ENCODE results near the gene OR13C2.
"Not testable (repeated sequence)": the region's sequence is repeated elsewhere in the genome, so short reads cannot be mapped to it uniquely, and the experiment has no call there.

OR13C2 gene, protein sequence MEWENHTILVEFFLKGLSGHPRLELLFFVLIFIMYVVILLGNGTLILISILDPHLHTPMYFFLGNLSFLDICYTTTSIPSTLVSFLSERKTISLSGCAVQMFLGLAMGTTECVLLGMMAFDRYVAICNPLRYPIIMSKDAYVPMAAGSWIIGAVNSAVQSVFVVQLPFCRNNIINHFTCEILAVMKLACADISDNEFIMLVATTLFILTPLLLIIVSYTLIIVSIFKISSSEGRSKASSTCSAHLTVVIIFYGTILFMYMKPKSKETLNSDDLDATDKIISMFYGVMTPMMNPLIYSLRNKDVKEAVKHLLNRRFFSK

DNA sequence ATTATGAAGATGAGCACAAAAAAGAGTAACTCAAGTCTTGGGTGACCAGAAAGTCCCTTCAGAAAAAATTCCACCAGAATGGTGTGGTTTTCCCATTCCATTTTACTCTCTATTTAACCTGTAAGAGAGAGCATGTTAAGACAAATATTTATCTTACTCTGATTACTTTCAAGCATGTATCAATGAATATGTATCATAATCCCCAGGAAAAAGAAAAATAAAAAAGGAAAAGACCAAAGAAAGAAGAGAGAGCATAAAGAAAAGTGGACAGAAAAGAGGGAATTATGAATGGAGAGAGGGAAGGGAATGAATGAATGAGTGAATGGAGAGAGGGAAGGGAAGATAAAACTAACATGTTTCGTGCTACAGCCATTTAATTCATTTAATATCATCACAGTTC is at the start of gene OR13C2:
TSS of gene OR13C2 (minus strand) at position 101 of the 400 bp plus-strand sequence. CDS start at position 101, 0 bp downstream.
- not testable (repeated sequence) for DNase-seq

GRCh38 chr9:104635456-104635855 is 30.0 kb upstream of the OR13C2 start:
- no peak for DNase-seq

DNA sequence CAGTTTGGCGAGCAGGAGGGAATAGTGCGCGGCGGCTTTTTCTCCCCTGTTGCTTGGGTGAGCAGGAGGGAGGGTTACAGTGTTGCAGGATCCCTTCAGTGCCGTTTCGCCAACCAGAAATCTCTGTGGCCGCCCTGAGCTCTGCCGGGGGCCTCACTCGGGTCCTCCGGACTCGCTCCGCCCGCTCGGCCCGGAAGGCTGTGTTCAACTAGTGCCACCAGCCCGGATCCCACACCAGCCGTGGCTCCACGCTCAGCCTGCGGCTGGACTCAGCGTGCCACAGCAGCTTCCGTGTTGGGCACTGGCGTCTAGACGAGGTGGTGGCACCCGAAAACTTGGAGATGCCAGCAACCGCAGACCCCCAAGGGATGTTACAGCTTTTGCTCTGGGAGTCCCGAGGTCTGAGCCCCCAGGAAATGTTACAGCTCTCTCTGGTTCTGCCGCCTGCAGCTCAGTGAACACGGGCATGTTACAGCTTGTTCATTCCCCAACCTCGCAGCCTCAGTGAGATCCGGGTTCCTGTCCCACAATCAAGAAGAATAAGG is 28.6 kb upstream of the OR13C2 start:
- DNase-seq, result no peak

DNA sequence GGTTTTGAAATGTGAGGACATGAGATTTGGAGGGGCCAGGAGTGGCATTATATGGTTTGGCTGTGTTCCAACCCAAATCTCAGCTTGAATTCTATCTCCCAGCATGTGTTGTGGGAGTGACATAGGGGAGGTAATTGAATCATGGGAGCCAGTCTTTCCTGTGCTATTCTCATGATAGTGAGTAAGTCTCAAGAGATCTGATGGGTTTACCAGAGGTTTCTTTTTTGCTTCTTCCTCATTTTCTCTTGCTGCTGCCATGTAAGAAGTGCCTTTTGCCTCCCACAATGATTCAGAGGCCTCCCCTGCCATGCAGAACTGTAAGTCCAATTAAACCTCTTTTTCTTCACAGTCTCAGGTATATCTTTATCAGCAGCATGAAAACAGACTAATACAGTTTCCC is 20.5 kb upstream of the OR13C2 start:
- DNase-seq, result not testable (repeated sequence)

DNA sequence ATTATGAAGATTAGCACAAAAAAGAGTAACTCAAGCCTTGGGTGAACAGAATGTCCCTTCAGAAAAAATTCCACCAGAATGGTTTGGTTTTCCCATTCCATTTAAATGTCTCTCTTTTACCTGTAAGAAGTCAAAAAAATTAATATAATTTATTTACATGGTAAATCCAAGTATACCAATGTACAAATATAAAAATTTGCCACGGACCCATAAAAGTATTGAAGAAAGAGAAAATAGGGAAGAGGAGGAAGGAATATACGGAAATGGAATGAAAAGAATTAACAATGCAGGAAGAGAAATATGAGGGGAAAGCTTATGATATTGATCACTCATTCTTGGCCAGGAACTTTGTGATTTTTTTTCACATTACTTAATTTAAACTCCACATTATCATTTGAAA is 12.7 kb upstream of the OR13C2 start, which contains the start of gene OR13C9:
TSS of gene OR13C9 (minus strand) at position 101 of the 400 bp plus-strand sequence. CDS start at position 101, 0 bp downstream.
- DNase-seq, result no peak

- DNase-seq, result no peak
Measured at GRCh38 chr9:104617418-104617817, 12.0 kb upstream of the OR13C2 start.

GRCh38 chr9:104611213-104611612 is 5.8 kb upstream of the OR13C2 start:
- DNase-seq, result no peak

GRCh38 chr9:104608336-104608735 is 2.9 kb upstream of the OR13C2 start:
- DNase-seq, result no peak

GRCh38 chr9:104606152-104606551 is 725 bp upstream of the OR13C2 start:
- DNase-seq, result no peak

GRCh38 chr9:104604801-104605200 is 626 bp downstream of the OR13C2 start:
- no peak for DNase-seq

- not testable (repeated sequence) for DNase-seq
Measured at GRCh38 chr9:104599313-104599712, 6.1 kb downstream of the OR13C2 start, which contains the start of gene OR13C5. Gene OR13C5, minus strand, starts transcription at chr9:104599413. Its CDS starts 0 bp downstream, at chr9:104599413.

GRCh38 chr9:104598749-104599148 is 6.7 kb downstream of the OR13C2 start:
- DNase-seq, result not testable (repeated sequence)

GRCh38 chr9:104589626-104590025 is 15.8 kb downstream of the OR13C2 start:
- DNase-seq, result no peak

DNA sequence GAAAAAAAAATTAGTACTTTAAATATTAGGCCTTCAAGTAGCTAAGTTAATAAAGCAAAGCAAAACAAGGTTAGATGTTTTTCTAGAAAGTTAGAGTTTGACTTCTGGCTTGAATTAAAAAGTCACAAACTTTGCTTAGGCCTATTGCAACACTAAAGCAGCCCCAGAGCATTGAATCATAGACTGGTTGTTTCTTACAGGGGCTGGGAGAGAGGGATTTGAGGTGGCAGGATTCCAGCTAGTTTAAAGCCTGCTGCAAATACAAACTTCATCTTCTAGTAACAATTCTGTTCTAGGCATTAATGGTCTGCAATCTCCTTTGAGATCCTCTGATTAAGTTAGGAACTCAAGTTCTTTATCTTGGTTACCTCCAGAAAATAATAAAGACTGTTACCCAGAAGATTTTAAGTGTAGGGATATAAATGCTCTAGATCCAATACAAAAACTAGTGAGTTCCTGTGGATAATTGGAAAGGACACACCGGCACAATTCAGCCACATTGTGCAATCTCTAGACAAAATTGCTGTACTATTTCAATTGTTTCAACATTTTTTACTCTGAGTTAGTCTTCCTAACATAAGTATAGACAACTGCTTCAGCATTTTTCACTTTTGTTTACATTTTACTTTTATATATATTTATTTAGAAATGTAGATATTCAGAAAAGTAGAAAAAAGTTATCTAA is 18.8 kb downstream of the OR13C2 start:
- DNase-seq, result no peak

GRCh38 chr9:104580562-104580961 is 24.9 kb downstream of the OR13C2 start:
- no peak for DNase-seq

DNA sequence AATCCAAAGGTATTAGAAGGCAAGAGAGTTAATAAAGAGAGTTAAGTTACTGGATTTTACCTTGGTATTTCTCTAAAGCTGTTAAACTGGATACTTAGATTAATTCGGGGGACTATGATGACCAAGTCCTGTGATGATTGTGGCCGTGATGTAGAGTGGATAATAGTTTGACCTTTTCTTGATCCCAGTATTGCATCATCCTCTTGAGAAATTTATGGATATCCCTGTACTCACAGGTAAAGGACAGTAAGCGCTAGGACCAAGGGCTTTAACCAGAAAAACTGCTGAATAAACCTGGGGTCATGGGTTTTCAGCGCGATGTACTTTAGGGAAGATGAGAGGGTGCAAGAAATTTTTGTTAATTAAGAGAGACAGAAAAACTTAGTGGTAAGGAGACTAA is 28.2 kb downstream of the OR13C2 start:
- no peak for DNase-seq

- no peak for DNase-seq
Measured at GRCh38 chr9:104575456-104575855, 30.0 kb downstream of the OR13C2 start.

DNA sequence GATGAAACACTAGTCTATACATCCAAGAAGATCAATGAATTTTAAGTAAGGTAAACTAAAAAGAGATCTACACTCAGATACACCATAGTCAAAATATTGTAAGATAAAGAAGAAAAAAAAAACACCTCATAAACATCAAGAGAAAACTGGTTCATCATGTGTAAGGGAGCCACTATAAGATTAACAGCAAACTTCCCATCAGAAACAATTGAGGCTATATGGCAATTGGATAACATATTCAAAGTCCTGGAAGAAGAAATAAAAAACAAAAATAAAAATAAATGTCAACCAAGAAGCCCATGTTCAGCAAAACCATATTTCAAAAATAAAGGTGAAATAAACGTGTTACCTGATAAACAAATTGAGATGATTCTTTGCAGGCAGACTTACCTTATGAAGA is 32.8 kb downstream of the OR13C2 start:
- DNase-seq, result no peak

GRCh38 chr9:104568868-104569267 is 36.6 kb downstream of the OR13C2 start, which contains the start of gene OR13C8:
Gene OR13C8, plus strand, starts transcription at chr9:104569168. Its CDS starts 0 bp downstream, at chr9:104569168.
- no peak for DNase-seq

DNA sequence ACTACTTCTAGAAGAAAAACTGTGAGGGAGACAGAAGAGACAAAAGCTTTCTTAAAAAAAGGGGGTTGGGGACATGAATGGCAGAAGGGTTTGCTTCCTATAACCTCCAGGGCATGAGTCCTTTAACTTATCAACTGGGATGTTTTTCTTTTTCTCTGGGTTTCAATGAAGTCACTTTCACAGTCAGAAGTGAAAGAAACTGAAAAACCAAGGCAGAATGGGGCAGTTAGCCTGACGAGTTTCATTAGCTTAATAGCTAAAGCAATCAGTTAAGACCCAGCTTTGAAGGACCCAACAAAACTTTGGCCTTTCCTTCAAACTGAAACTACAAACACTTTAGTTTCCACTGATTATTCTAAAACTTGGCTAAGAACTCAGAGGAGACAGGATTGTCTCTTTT is 41.1 kb downstream of the OR13C2 start:
- no peak for DNase-seq

DNA sequence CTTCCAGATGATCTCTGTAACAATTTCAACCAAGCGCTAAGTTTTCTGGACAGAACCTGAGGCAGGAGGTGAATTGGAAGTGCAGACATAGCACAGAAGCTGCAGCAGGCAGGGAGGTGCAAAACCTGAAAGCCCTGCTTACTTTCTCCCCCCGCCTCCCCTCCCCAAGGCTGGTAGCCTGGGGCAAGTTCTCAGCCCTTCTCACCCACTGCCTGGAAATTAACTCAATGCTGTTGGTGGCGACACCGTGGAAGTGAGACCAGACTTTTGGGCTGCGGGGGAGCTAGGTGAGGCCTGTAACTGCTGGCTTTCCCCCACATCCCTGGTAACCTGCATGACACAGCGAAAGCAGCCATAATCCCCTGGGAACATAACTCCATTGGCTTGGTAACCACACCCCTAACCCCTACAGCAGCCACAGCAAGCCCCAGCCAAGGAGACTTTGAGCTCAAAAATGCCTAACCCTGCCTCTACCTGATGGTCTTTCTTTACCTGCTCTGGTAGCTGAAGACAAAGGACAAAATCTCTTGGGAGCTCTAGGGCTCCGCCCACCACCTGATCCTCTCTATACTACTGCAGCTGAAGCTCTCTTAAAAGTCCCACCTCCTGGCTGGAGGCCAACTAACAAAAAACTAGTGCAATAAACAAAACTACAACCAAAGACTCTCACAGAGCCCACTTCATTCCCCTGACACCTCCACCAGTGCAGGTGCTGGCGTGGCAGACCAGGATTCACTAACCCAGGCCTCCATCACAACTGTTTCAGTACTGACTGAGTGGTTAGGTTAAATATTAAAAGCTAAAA is 48.4 kb downstream of the OR13C2 start:
- no peak for DNase-seq
